Posterior cingulate gyrus (tissue), 11 donors: Measurements from ENCODE around the gene GRK3.
A peak's percentile ranks its signal among the peaks of the same experiment; 100 is the strongest.

Source experiments
- DNase-seq, 10 donors: peaks; one replicate each; pipeline versions ENCODE4 v3.0.0 to v3.0.0-alpha.2; 2020 to 2021; ENCODE audit warnings: mixed read lengths in 3 of 10
- intact Hi-C: fragments of 100-400 bp; cut with DNase I; formaldehyde crosslinking; loops from one replicate; pipeline ENCODE4 v1.15.1; 2023

GRK3 gene

GRCh38 chr22:25765016-25765367 is 200.5 kb downstream of the GRK3 start:
- intact Hi-C loops, result loop anchor here (10.0 kb wide), 1 partner anchor 60 kb away; no protein-coding TSS in a partner anchor
- peak in 1 of 10 donors; percentile 70 for DNase-seq

- DNase-seq, result peak in 1 of 10 donors; percentile 12
- intact Hi-C loops, result loop anchor here (10.0 kb wide), 1 partner anchor 61 kb away; no protein-coding TSS in a partner anchor
These were observed 201.3 kb downstream of the GRK3 start for GRCh38 chr22:25765801-25766200.

- intact Hi-C loops, result loop anchor here (10.0 kb wide), 1 partner anchor 62 kb away; no protein-coding TSS in a partner anchor
- no peak for DNase-seq
These were observed 201.9 kb downstream of the GRK3 start for GRCh38 chr22:25766418-25766817.

- no peak for DNase-seq
- intact Hi-C loops, result loop anchor here (10.0 kb wide), 2 partner anchors 406 to 564 kb away; no protein-coding TSS in a partner anchor
These were observed 205.9 kb downstream of the GRK3 start for GRCh38 chr22:25770333-25770732.

DNA sequence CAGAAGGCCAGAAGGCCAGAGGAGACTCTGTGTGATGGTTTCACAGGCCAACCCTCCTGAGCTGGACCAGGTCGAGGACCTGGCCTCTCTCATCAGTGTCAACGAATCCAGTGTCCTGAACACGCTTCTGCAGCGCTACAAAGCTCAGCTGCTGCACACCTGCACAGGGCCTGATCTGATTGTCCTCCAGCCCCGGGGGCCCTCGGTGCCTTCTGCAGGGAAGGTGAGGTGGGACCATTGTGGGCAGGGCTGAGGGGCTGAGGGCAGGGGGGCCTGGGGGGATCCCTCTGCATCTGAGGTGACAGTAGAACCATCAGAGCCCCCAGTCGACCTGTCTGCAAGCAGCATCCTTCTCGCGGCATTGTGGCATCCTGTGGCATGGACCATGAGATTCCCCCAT is 207.8 kb downstream of the GRK3 start:
- intact Hi-C loops, result loop anchor here (10.0 kb wide), 2 partner anchors 407 to 563 kb away; no protein-coding TSS in a partner anchor
- peak in 1 of 10 donors; percentile 66 for DNase-seq

GRCh38 chr22:25774575-25775026 is 210.1 kb downstream of the GRK3 start:
- intact Hi-C loops, result loop anchor here (10.0 kb wide), 2 partner anchors 410 to 560 kb away; no protein-coding TSS in a partner anchor
- peak in 6 of 10 donors; percentile 21 to 87 (median 46) for DNase-seq

DNA sequence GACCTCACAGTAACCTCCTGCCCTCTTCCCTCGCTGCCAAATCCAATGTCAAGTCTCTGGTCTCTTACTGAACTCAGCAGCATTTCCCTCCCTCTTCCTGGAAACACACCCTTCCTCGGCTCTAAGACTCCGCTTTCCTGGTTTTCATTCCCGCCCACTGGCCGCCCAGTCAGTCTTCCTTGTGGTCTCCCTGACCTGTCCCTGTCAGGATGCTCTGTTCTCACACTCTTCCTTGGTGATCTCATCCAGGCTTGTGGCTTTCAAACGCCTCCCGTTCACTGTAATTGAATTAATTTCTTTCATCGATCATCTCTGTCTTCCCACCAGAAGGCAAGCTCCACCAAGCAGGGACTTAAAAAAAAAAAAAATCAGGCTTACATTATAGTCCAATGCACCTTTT is 211.1 kb downstream of the GRK3 start:
- intact Hi-C loops, result loop anchor here (10.0 kb wide), 2 partner anchors 411 to 559 kb away; no protein-coding TSS in a partner anchor

DNA sequence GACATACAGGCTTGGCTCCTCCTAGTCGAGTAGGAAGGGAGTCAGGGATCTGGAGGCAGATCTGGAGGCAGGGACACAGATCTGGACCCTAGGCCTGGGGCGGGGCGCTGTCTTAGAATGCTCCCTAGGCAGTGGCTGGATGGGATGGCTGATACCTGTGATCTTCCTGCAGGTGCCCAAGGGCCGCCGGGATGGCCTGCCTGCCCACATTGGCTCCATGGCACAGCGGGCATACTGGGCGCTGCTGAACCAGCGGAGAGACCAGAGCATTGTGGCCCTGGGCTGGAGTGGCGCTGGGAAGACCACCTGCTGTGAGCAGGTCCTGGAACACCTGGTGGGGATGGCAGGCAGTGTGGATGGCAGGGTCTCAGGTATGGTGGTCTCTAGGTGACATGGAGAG is 212.9 kb downstream of the GRK3 start:
- intact Hi-C loops, result loop anchor here (10.0 kb wide), 2 partner anchors 413 to 557 kb away; no protein-coding TSS in a partner anchor
- peak in 2 of 10 donors; percentile 0 to 69 for DNase-seq

More for the DNA sequence above, 211.1 kb downstream of the GRK3 start:
- DNase-seq, result no peak

DNA sequence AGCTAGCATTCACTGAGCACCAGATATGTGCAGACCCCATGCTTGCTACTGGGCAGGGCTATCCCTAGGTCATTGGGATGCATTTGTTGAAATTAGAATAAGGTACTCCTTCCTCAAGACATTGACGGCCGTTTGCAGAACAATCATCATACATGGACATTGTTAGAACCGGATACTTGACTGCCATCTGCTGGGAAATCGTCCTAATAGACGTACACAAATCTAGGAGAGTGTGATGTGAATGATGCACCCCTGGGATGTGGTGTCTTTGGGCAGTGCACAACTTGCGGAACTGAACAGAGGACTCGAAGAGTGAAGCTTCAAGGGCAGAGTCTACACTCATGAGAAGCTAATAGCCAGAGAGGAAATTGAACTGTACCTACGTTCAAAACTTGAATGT is 213.4 kb downstream of the GRK3 start:
- peak in 2 of 10 donors; percentile 12 to 13 for DNase-seq
- intact Hi-C loops, result loop anchor here (10.0 kb wide), 2 partner anchors 413 to 557 kb away; no protein-coding TSS in a partner anchor
